HL-60/S4 treated with phorbol 12-myristate 13-acetate at 8.2 ng/mL for 4 days and 3 days (cell line): ENCODE results near the gene DES.

Experiments used
- in situ Hi-C: fragments of 300-500 bp; cut with MboI; formaldehyde crosslinking; loops from 2 replicates; pipeline ENCODE4 v1.15.0; 2022; ENCODE audit warnings: low sequenced_read_pairs

Gene DES

GRCh38 chr2:219471476-219472371 lies 53.5 kb downstream of the DES start:
- in situ Hi-C loops = no loop called here

DNA sequence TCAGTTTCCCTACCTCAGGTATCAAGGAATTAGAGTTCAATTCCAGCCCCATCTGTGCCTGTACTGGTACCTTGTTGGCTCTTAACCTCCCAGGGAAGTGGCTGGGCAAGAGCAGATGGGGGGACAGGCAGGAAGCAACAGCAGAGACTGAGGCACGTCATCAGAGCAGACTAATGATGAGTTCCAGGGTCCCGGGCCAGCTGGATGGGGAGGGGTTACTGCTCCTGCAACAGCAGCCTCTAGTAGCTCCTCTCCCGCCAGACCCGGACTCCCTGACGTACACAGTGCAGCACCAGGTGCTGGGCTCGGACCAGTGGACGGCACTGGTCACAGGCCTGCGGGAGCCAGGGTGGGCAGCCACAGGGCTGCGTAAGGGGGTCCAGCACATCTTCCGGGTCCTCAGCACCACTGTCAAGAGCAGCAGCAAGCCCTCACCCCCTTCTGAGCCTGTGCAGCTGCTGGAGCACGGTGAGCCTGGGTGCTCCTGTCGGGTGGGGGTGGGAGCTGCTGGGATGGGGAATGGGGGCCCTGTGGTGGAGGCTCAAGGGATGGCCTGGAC lies 54.5 kb downstream of the DES start:
- in situ Hi-C loops = no loop called here

- in situ Hi-C loops = no loop called here
These were observed 55.3 kb downstream of the DES start for GRCh38 chr2:219473511-219473910.

GRCh38 chr2:219474285-219475060 lies 56.3 kb downstream of the DES start:
- in situ Hi-C loops = no loop called here

- in situ Hi-C loops = no loop called here
These were observed 57.1 kb downstream of the DES start for GRCh38 chr2:219475278-219475677.

- in situ Hi-C loops = no loop called here
These were observed 57.8 kb downstream of the DES start for GRCh38 chr2:219475697-219476651.
